AG04450 (cell line): ENCODE measurements around the gene DMRT2. TPM values are rescaled to one million over a fixed set of nuclear protein-coding genes. Genes with fewer than 3 reads are reported as not detected.

Experiments
- CTCF ChIA-PET: fragments of 300-600, 350-600 bp; formaldehyde crosslinking; extraction: SDS; loops from one replicate; lab custom pipeline; 2022; ENCODE audit warnings: antibody characterized with exemption, inconsistent platforms; lab: Charles Lee
- POLR2A ChIA-PET: fragments of 350-600 bp; formaldehyde crosslinking; extraction: SDS; loops from one replicate; lab custom pipeline; 2021; ENCODE audit warnings: antibody characterized with exemption, inconsistent platforms; lab: Yijun Ruan, JAX
- DNase-seq: peaks from one replicate; pipeline ENCODE4 v3.0.0-alpha.2; 2011; ENCODE audit warnings: low read depth, low spot score
- H3K27ac ChIP-seq: one replicate; pipeline ENCODE4 v1.5.1; 2012; ENCODE audit warnings: low read depth, low read length, control low read depth
- H3K27me3 ChIP-seq: one replicate; pipeline ENCODE4 v1.6.0; 2012; ENCODE audit warnings: low read length; ENCODE audit not compliant: control insufficient read depth, insufficient read depth
- H3K4me3 ChIP-seq: 2 replicates; pipeline ENCODE4 v1.5.1; 2011; ENCODE audit warnings: mild to moderate bottlenecking, low read depth, low read length, control low read depth
- H3K9me3 ChIP-seq: 2 replicates; pipeline ENCODE4 v1.5.1; 2012; ENCODE audit warnings: low read length; ENCODE audit not compliant: control insufficient read depth, insufficient read depth
- polyA plus RNA-seq: library from polyadenylated mRNA; depleted of rRNA; stranded (reverse); fragments of >200 nt; gene quantifications from 2 replicates; pipeline ENCODE4 v1.2.3, GENCODE V29; 2011
- TF ChIP-seq, protein P1 (sequence below): IDR thresholded peaks from 2 replicates; pipeline ENCODE4 v1.5.1; 2011; ENCODE audit warnings: low read depth, low read length, control low read depth, inconsistent platforms

DMRT2 gene
- polyA plus RNA-seq, 1 experiment: not detected

DNA sequence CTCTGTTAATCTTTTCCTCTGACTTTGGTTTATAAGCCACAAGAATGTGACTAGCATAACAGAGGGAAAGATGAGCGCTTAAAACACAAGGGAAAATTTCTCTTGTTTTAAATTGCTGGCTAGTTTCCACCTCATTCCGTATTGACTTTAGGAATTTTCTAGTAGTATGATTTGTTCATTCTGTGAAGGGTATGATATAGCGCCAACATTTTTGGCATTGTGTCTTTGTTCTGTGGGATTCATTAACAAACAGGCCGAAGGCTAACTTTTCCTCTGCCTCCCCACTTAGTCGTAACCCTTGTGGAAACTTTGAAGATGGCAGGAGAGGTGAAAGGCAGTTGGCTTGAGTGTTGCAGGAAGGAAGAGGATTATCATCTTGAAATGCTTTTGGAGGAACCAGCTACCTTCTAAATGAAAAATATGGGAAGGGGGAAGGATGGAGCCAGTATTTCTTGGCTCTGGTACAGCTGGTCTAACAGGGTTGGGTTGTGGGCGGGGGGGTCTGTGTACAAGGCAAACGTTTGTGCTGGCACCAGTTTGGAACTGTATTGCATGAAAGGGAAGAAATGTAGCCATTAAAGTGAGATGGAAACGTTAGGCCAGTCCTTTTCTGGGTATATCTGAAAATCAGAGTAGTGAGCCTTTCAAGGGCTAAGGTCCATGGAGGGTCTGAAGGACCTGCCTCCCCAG, 21.5 kb upstream of the DMRT2 start:
- ChIA-PET POLR2A (no interaction called here), CTCF (no interaction called here)
- DNase-seq: no peak
- no peaks in the 10 kb centered on the region for H3K27me3 ChIP-seq
- H3K9me3 ChIP-seq: no peaks in the 10 kb centered on the region; the same call in 1 of the 2 replicates
- TF ChIP-seq, protein P1, sequence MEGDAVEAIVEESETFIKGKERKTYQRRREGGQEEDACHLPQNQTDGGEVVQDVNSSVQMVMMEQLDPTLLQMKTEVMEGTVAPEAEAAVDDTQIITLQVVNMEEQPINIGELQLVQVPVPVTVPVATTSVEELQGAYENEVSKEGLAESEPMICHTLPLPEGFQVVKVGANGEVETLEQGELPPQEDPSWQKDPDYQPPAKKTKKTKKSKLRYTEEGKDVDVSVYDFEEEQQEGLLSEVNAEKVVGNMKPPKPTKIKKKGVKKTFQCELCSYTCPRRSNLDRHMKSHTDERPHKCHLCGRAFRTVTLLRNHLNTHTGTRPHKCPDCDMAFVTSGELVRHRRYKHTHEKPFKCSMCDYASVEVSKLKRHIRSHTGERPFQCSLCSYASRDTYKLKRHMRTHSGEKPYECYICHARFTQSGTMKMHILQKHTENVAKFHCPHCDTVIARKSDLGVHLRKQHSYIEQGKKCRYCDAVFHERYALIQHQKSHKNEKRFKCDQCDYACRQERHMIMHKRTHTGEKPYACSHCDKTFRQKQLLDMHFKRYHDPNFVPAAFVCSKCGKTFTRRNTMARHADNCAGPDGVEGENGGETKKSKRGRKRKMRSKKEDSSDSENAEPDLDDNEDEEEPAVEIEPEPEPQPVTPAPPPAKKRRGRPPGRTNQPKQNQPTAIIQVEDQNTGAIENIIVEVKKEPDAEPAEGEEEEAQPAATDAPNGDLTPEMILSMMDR: no peak
- H3K27ac ChIP-seq: no peak overlapping the region
- H3K4me3 ChIP-seq: no peak overlapping the region

GRCh38 chr9:1031951-1032601, 18.1 kb upstream of the DMRT2 start:
- DNase-seq: no peak
- TF ChIP-seq, protein P1: no peak

GRCh38 chr9:1034271-1034670, 15.9 kb upstream of the DMRT2 start:
- DNase-seq: no peak
- Histone ChIP-seq H3K4me3 (no peak overlapping the region), H3K27ac (no peak overlapping the region), H3K27me3 (no peaks in the 10 kb centered on the region), H3K9me3 (no peaks in the 10 kb centered on the region)
- ChIA-PET POLR2A (no interaction called here), CTCF (no interaction called here)
- TF ChIP-seq, protein P1: no peak

More at GRCh38 chr9:1031951-1032601, 18.1 kb upstream of the DMRT2 start:
- H3K27ac ChIP-seq: no peak overlapping the region
- no peaks in the 10 kb centered on the region for H3K27me3 ChIP-seq
- ChIA-PET CTCF (interaction anchor here (0.8 kb wide), 1 partner anchor 23 kb away, joined by 3 read pairs; no protein-coding TSS in a partner anchor), POLR2A (no interaction called here)
- no peak overlapping the region for H3K4me3 ChIP-seq
- no peaks in the 10 kb centered on the region for H3K9me3 ChIP-seq

DNA sequence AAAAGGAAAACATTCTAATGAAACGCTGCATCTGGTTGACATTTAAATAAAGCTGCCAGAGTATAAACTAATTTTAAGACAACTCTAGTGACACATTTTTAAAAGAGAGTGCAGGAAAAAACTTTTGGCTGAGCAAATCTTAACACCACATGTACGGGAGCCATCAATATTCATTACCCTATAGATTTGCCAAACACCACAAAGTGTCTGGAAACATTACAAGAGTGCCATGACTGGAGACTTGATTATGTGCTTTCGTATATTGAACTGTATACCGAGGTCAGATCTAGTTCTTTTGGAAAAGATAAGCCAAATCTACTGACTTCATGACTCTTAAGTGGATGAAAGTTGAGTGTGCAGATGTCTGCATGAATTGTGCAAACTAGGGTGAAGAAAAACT, 10.6 kb upstream of the DMRT2 start:
- DNase-seq: no peak
- ChIA-PET POLR2A (no interaction called here), CTCF (interaction anchor here (0.7 kb wide), 1 partner anchor 30 kb away, joined by 3 read pairs; no protein-coding TSS in a partner anchor)
- TF ChIP-seq, protein P1: no peak
- Histone ChIP-seq H3K27ac (no peak overlapping the region), H3K27me3 (peaks cover 24% of the 10 kb centered on the region), H3K4me3 (no peak overlapping the region), H3K9me3 (no peaks in the 10 kb centered on the region)

- TF ChIP-seq, protein P1: no peak
- peaks cover 52% of the 10 kb centered on the region for H3K27me3 ChIP-seq
- H3K27ac ChIP-seq: no peak overlapping the region
- CTCF ChIA-PET: no interaction called here
- DNase-seq: no peak
- no peak overlapping the region for H3K4me3 ChIP-seq
- POLR2A ChIA-PET: no interaction called here
- peaks cover 11% of the 10 kb centered on the region; the same call in 1 of the 2 replicates for H3K9me3 ChIP-seq
These were observed 7.7 kb upstream of the DMRT2 start for GRCh38 chr9:1042466-1042865.
